IMR-90 (cell line): Measurements from ENCODE around the gene OVCH2. TPM values are rescaled to one million over a fixed set of nuclear protein-coding genes. Genes with fewer than 3 reads are reported as not detected.
A peak's percentile ranks its signal among the peaks of the same experiment; 100 is the strongest.

Source experiments
- ATAC-seq: fragments of 200-7000 bp; cut with Tn5 transposase; 2 replicates; pipeline ENCODE4 v1.9.1; 2020; ENCODE audit warnings: low read depth, mild to moderate bottlenecking, moderate library complexity
- BruUV-seq: library from RNA; stranded (reverse); fragments of 400-500 nt; replicated peaks from 2 replicates; lab custom pipeline; 2021; lab: Mats Ljungman, UMichigan
- CTCF ChIA-PET: fragments of 300-600 bp; formaldehyde crosslinking; extraction: SDS; loops from one replicate; lab custom pipeline; 2021; ENCODE audit warnings: antibody characterized with exemption; lab: Yijun Ruan, JAX
- POLR2A ChIA-PET: fragments of 300-600 bp; sonication (Branson Sonifier 250); formaldehyde crosslinking; loops from one replicate; lab custom pipeline; 2022; ENCODE audit warnings: antibody characterized with exemption; ENCODE audit not compliant: unreplicated experiment; lab: Charles Lee
- DNase-seq: peaks from one replicate; pipeline ENCODE4 v3.0.0; 2013
- H2AFZ ChIP-seq: replicated peaks from 2 replicates; pipeline ENCODE3; 2013; ENCODE audit warnings: low read length, mild to moderate bottlenecking; ENCODE audit not compliant: poor library complexity
- H2AK5ac ChIP-seq: 2 replicates; pipeline ENCODE4 v1.6.1; 2013; ENCODE audit warnings: low read depth, low read length, inconsistent platforms
- H2AK9ac ChIP-seq: replicated peaks from 2 replicates; pipeline ENCODE3; 2013; ENCODE audit warnings: mild to moderate bottlenecking, low read depth, low read length, moderate library complexity; ENCODE audit not compliant: poor library complexity
- H2BK120ac ChIP-seq: 2 replicates; pipeline ENCODE4 v1.6.1; 2013; ENCODE audit warnings: low read depth, low read length, inconsistent platforms
- H2BK15ac ChIP-seq: 3 replicates; pipeline ENCODE4 v1.6.1; 2013; ENCODE audit warnings: low read depth, low read length, inconsistent platforms
- H2BK20ac ChIP-seq: 2 replicates; pipeline ENCODE4 v1.6.1; 2013; ENCODE audit warnings: low read depth, mild to moderate bottlenecking, inconsistent platforms, low read length, moderate library complexity
- H2BK5ac ChIP-seq: 2 replicates; pipeline ENCODE4 v1.6.1; 2013; ENCODE audit warnings: mild to moderate bottlenecking, low read depth, low read length, inconsistent platforms; ENCODE audit not compliant: poor library complexity, severe bottlenecking
- H3K14ac ChIP-seq: replicated peaks from 2 replicates; pipeline ENCODE4 v1.6.1; 2013; ENCODE audit warnings: low read depth, low read length, inconsistent platforms
- H3K18ac ChIP-seq: 2 replicates; pipeline ENCODE4 v1.6.1; 2013; ENCODE audit warnings: low read depth, low read length, control low read depth
- H3K23ac ChIP-seq: 2 replicates; pipeline ENCODE4 v1.6.1; 2013; ENCODE audit warnings: low read depth, low read length, inconsistent platforms
- H3K27ac ChIP-seq: 2 replicates; pipeline ENCODE4 v1.5.1; 2013; ENCODE audit warnings: mild to moderate bottlenecking, control low read depth, low read length; ENCODE audit not compliant: insufficient read depth
- H3K27me3 ChIP-seq: 2 replicates; pipeline ENCODE4 v1.6.1; 2013; ENCODE audit warnings: low read length; ENCODE audit not compliant: control insufficient read depth, insufficient read depth
- H3K36me3 ChIP-seq: 2 replicates; pipeline ENCODE4 v1.6.1; 2013; ENCODE audit warnings: low read length, mixed read lengths; ENCODE audit not compliant: control insufficient read depth, insufficient read depth
- H3K4ac ChIP-seq: 2 replicates; pipeline ENCODE4 v1.6.1; 2013; ENCODE audit warnings: low read depth, low read length, inconsistent platforms
- H3K4me1 ChIP-seq: 2 replicates; pipeline ENCODE4 v1.6.1; 2013; ENCODE audit warnings: low read length, mixed read lengths; ENCODE audit not compliant: control insufficient read depth, insufficient read depth
- H3K4me2 ChIP-seq: 2 replicates; pipeline ENCODE4 v1.6.1; 2013; ENCODE audit warnings: low read depth, mild to moderate bottlenecking, control low read depth, low read length, moderate library complexity
- H3K4me3 ChIP-seq: 2 replicates; pipeline ENCODE4 v1.5.1; 2013; ENCODE audit warnings: low read depth, mild to moderate bottlenecking, control low read depth, low read length, moderate library complexity; ENCODE audit not compliant: insufficient read depth
- H3K56ac ChIP-seq: 2 replicates; pipeline ENCODE4 v1.6.1; 2013; ENCODE audit warnings: low read length, inconsistent platforms; ENCODE audit not compliant: insufficient read depth; ENCODE audit errors: extremely low read depth
- H3K79me1 ChIP-seq, 2 experiments: 2 replicates each; pipeline ENCODE4 v1.6.1; 2013; ENCODE audit warnings: low read length in 2 of 2, inconsistent platforms in 1 of 2, low read depth in 1 of 2
- H3K9ac ChIP-seq: 2 replicates; pipeline ENCODE4 v1.6.1; 2013; ENCODE audit warnings: low read depth, low read length, control low read depth
- H3K9me1 ChIP-seq: 2 replicates; pipeline ENCODE4 v1.6.1; 2013; ENCODE audit warnings: low read length, inconsistent platforms; ENCODE audit not compliant: insufficient read depth
- H3K9me3 ChIP-seq: 2 replicates; pipeline ENCODE4 v1.6.1; 2013; ENCODE audit warnings: low read length; ENCODE audit not compliant: control insufficient read depth, insufficient read depth
- H4K20me1 ChIP-seq: 2 replicates; pipeline ENCODE4 v1.6.1; 2013; ENCODE audit warnings: low read length, inconsistent platforms; ENCODE audit not compliant: insufficient read depth
- H4K5ac ChIP-seq: 2 replicates; pipeline ENCODE4 v1.6.1; 2013; ENCODE audit warnings: mild to moderate bottlenecking, low read depth, low read length, control low read depth
- H4K8ac ChIP-seq, 2 experiments: 2 replicates each; pipeline ENCODE4 v1.6.1; 2013; ENCODE audit warnings: low read depth in 2 of 2, low read length in 2 of 2, control low read depth in 1 of 2, inconsistent platforms in 1 of 2
- H4K91ac ChIP-seq: 2 replicates; pipeline ENCODE4 v1.6.1; 2013; ENCODE audit warnings: low read depth, low read length, inconsistent platforms; ENCODE audit not compliant: insufficient read depth
- BHLHE40 ChIP-seq: fragments of 150-350 bp; IDR thresholded peaks from 2 replicates; pipeline ENCODE4 v1.6.1; 2016; ENCODE audit warnings: mild to moderate bottlenecking, low read depth, low read length
- CEBPB ChIP-seq: IDR thresholded peaks from 2 replicates; pipeline ENCODE4 v1.6.1; 2012; ENCODE audit warnings: low read depth, low read length, improper control_type of control experiment
- CHD1 ChIP-seq: IDR thresholded peaks from 2 replicates; pipeline ENCODE4 v1.6.1; 2012; ENCODE audit warnings: low read depth, low read length, improper control_type of control experiment
- MAFK ChIP-seq: IDR thresholded peaks from 2 replicates; pipeline ENCODE4 v1.6.1; 2012; ENCODE audit warnings: low read depth, low read length, improper control_type of control experiment
- MAZ ChIP-seq: IDR thresholded peaks from 2 replicates; pipeline ENCODE4 v1.6.1; 2012; ENCODE audit warnings: low read depth, mild to moderate bottlenecking, low read length, improper control_type of control experiment, moderate library complexity, borderline replicate concordance
- MXI1 ChIP-seq: IDR thresholded peaks from 2 replicates; pipeline ENCODE4 v1.6.1; 2012; ENCODE audit warnings: low read depth, mild to moderate bottlenecking, low read length, moderate library complexity, borderline replicate concordance
- NFE2L2 ChIP-seq: fragments of 150-350 bp; IDR thresholded peaks from 2 replicates; pipeline ENCODE4 v1.6.1; 2016; ENCODE audit warnings: low read depth, mild to moderate bottlenecking, low read length
- POLR2A ChIP-seq: IDR thresholded peaks from 2 replicates; pipeline ENCODE4 v1.6.1; 2012; ENCODE audit warnings: mild to moderate bottlenecking, low read depth, low read length
- RAD21 ChIP-seq: IDR thresholded peaks from 2 replicates; pipeline ENCODE4 v1.6.1; 2012; ENCODE audit warnings: low read length, improper control_type of control experiment
- RCOR1 ChIP-seq: IDR thresholded peaks from 2 replicates; pipeline ENCODE4 v1.6.1; 2012; ENCODE audit warnings: mild to moderate bottlenecking, low read length, improper control_type of control experiment; ENCODE audit not compliant: insufficient replicate concordance
- RFX5 ChIP-seq: IDR thresholded peaks from 2 replicates; pipeline ENCODE4 v1.8.0; 2012; ENCODE audit warnings: low read depth, mild to moderate bottlenecking, low read length, moderate library complexity
- SMC3 ChIP-seq: fragments of 150-350 bp; IDR thresholded peaks from 2 replicates; pipeline ENCODE4 v1.6.1; 2016; ENCODE audit warnings: low read depth, mild to moderate bottlenecking, antibody characterized with exemption, low read length, moderate library complexity
- USF2 ChIP-seq: fragments of 150-350 bp; IDR thresholded peaks from 2 replicates; pipeline ENCODE4 v1.6.1; 2017; ENCODE audit warnings: mild to moderate bottlenecking, antibody characterized with exemption, low read length, low read depth
- WGBS, 2 experiments: methylation state at CpG; one replicate each; pipeline versions ENCODE4 v1.1.5 to v1.1.7; 2013; ENCODE audit warnings: missing lambda C conversion rate in 2 of 2; ENCODE audit not compliant: insufficient read length in 1 of 2; ENCODE audit errors: extremely low coverage in 2 of 2; 5-methylcytosine and 5-hydroxymethylcytosine counted together
- dilution Hi-C: fragments of 300-500 bp; cut with HindIII; formaldehyde crosslinking; loops from one replicate; pipeline ENCODE4 v1.14.3; 2018; ENCODE audit warnings: low sequenced_read_pairs; ENCODE audit not compliant: unreplicated experiment
- in situ Hi-C: fragments of 300-500 bp; cut with MboI; formaldehyde crosslinking; loops from 3 replicates; pipeline ENCODE4 v1.14.3; 2019; ENCODE audit warnings: low sequenced_read_pairs, inconsistent platforms, mixed read lengths
- intact Hi-C: fragments of 100-400 bp; cut with micrococcal nuclease; formaldehyde crosslinking; loops from 2 replicates; pipeline ENCODE4 v1.10.0; 2022
- polyA plus RNA-seq, 3 experiments: library from polyadenylated mRNA; depleted of rRNA; stranded (reverse); fragments of >200 nt; gene quantifications; 2 replicates each; pipeline ENCODE4 v1.2.3, GENCODE V29; 2012; ENCODE audit warnings: low replicate concordance in 1 of 3
- total RNA-seq: library from RNA; depleted of rRNA; stranded (reverse); fragments of >200 nt; gene quantifications from 2 replicates; pipeline ENCODE4 v1.2.3, GENCODE V29; 2012
- TF ChIP-seq, protein P1 (sequence below): conservative IDR thresholded peaks from 2 replicates; pipeline ENCODE4 v1.5.1; 2012; ENCODE audit warnings: mild to moderate bottlenecking, low read depth, low read length, improper control_type of control experiment

OVCH2 gene
- total and polyA plus RNA-seq, 2 of the 4 experiments (the other 2 are of a cell fraction) = 0.07 TPM; not detected in 1

DNA sequence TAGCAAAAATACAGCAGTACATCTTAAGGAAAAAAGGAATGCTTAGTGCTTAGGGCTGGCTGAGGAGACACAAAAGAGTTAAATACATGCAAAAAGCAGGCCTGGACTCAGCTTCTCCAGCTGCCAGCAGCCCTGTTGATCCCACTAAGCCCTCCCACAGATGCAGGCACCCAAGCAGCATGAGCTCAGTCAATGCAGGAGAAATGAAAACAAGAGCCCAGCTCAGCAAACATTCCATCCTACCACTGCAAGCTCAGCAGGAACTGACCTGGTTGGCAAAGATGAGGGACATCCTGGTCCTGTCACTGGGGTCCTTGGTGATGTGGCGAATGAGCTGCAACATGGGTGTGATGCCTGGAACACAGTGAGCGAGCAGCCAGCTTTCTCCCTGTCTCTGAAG, 38.8 kb downstream of the OVCH2 start:
- ATAC-seq = peak; percentile 51
- H4K8ac ChIP-seq = no peak overlapping the region
- in situ Hi-C loops (no loop called here), intact Hi-C loops (no loop called here), dilution Hi-C loops (no loop called here)
- no peak overlapping the region for H3K4me3 ChIP-seq
- H3K27me3 ChIP-seq = no peaks in the 10 kb centered on the region
- H3K23ac ChIP-seq = no peak overlapping the region
- H3K56ac ChIP-seq = no peak overlapping the region
- H3K14ac ChIP-seq = no peak overlapping the region
- no peaks in the 10 kb centered on the region for H3K4me1 ChIP-seq
- peak; percentile 26 for DNase-seq
- no peak overlapping the region for H3K27ac ChIP-seq
- no peak for TF ChIP-seq USF2
- no peak for TF ChIP-seq RAD21
- TF ChIP-seq RCOR1 = no peak
- no peak for TF ChIP-seq MXI1
- no peak for TF ChIP-seq NFE2L2
- TF ChIP-seq RFX5 = no peak
- no peak for TF ChIP-seq MAFK
- no peak for TF ChIP-seq POLR2A
- TF ChIP-seq CHD1 = no peak
- no peak for TF ChIP-seq MAZ
- no peak for TF ChIP-seq SMC3
- no peak for TF ChIP-seq CEBPB
- TF ChIP-seq, protein P1, sequence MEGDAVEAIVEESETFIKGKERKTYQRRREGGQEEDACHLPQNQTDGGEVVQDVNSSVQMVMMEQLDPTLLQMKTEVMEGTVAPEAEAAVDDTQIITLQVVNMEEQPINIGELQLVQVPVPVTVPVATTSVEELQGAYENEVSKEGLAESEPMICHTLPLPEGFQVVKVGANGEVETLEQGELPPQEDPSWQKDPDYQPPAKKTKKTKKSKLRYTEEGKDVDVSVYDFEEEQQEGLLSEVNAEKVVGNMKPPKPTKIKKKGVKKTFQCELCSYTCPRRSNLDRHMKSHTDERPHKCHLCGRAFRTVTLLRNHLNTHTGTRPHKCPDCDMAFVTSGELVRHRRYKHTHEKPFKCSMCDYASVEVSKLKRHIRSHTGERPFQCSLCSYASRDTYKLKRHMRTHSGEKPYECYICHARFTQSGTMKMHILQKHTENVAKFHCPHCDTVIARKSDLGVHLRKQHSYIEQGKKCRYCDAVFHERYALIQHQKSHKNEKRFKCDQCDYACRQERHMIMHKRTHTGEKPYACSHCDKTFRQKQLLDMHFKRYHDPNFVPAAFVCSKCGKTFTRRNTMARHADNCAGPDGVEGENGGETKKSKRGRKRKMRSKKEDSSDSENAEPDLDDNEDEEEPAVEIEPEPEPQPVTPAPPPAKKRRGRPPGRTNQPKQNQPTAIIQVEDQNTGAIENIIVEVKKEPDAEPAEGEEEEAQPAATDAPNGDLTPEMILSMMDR = no peak
- no peak for TF ChIP-seq BHLHE40
- H3K4me2 ChIP-seq = no peak overlapping the region
- no TSS peak for BruUV-seq
- no peak overlapping the region for H2BK5ac ChIP-seq
- no peaks in the 10 kb centered on the region for H3K9me3 ChIP-seq
- H2AK9ac ChIP-seq = no peak overlapping the region
- H3K9me1 ChIP-seq = no peaks in the 10 kb centered on the region
- no peak overlapping the region for H4K91ac ChIP-seq
- no CpG with 5 or more reads among the region's 2 CpGs for WGBS, 2 experiments
- H2BK120ac ChIP-seq = no peak overlapping the region
- H3K36me3 ChIP-seq = no peaks in the 10 kb centered on the region
- no peak overlapping the region for H3K18ac ChIP-seq
- H2AK5ac ChIP-seq = no peak overlapping the region
- CTCF ChIA-PET = interaction anchor here (0.9 to 1.2 kb wide), 3 partner anchors 10 to 96 kb away, joined by 3 to 4 read pairs (median 3); no protein-coding TSS in a partner anchor
- no peak overlapping the region for H2BK15ac ChIP-seq
- no peak overlapping the region for H2AFZ ChIP-seq
- H4K5ac ChIP-seq = no peak overlapping the region
- no peak overlapping the region for H3K9ac ChIP-seq
- no peaks in the 10 kb centered on the region for H4K20me1 ChIP-seq
- no peaks in the 10 kb centered on the region for H3K79me1 ChIP-seq
- H3K4ac ChIP-seq = no peak overlapping the region
- POLR2A ChIA-PET = no interaction called here
- H2BK20ac ChIP-seq = no peak overlapping the region
